Ecto neural progenitor cell (in vitro differentiated cells): Measurements from ENCODE around the gene GMCL2.
A peak's percentile ranks its signal among the peaks of the same experiment; 100 is the strongest.

Experiments
- DNase-seq: peaks from one replicate; pipeline ENCODE4 v3.0.0-alpha.2; 2018; ENCODE audit warnings: low spot score

GMCL2 gene

GRCh38 chr5:178222292-178222691 is 35.1 kb upstream of the GMCL2 start:
- DNase-seq = no peak

GRCh38 chr5:178221853-178222252 is 34.7 kb upstream of the GMCL2 start:
- no peak for DNase-seq

- no peak for DNase-seq
These were observed 34.1 kb upstream of the GMCL2 start for GRCh38 chr5:178221282-178221681.

- no peak for DNase-seq
These were observed 31.7 kb upstream of the GMCL2 start for GRCh38 chr5:178218827-178219226.

- DNase-seq = no peak
These were observed 31.1 kb upstream of the GMCL2 start for GRCh38 chr5:178218237-178218776.

GRCh38 chr5:178216779-178217178 is 29.6 kb upstream of the GMCL2 start:
- no peak for DNase-seq

GRCh38 chr5:178216088-178216534 is 28.9 kb upstream of the GMCL2 start:
- no peak for DNase-seq

GRCh38 chr5:178215280-178216002 is 28.3 kb upstream of the GMCL2 start:
- no peak for DNase-seq

GRCh38 chr5:178214160-178214803 is 27.1 kb upstream of the GMCL2 start:
- no peak for DNase-seq

- no peak for DNase-seq
These were observed 26.6 kb upstream of the GMCL2 start for GRCh38 chr5:178213748-178214151.

GRCh38 chr5:178213003-178213461 is 25.9 kb upstream of the GMCL2 start:
- peak; percentile 44 for DNase-seq

GRCh38 chr5:178212241-178213002 is 25.3 kb upstream of the GMCL2 start:
- DNase-seq = no peak

GRCh38 chr5:178211095-178212048 is 24.2 kb upstream of the GMCL2 start:
- DNase-seq = no peak

GRCh38 chr5:178210686-178211085 is 23.5 kb upstream of the GMCL2 start:
- DNase-seq = no peak

GRCh38 chr5:178210073-178210535 is 22.9 kb upstream of the GMCL2 start:
- no peak for DNase-seq

- no peak for DNase-seq
These were observed 22.3 kb upstream of the GMCL2 start for GRCh38 chr5:178209334-178210072.

GRCh38 chr5:178208540-178209227 is 21.5 kb upstream of the GMCL2 start:
- no peak for DNase-seq

- no peak for DNase-seq
These were observed 20.7 kb upstream of the GMCL2 start for GRCh38 chr5:178207917-178208280.

- no peak for DNase-seq
These were observed 20.2 kb upstream of the GMCL2 start for GRCh38 chr5:178207183-178207916.
